Colonic mucosa (tissue), 4 donors: ENCODE data around the gene CMTM7. TPM values are rescaled to one million over a fixed set of nuclear protein-coding genes. Genes with fewer than 3 reads are reported as not detected.

ENCODE experiments used
- DNase-seq: peaks from one replicate; pipeline ENCODE4 v3.0.0-alpha.2; 2020
- H3K27ac ChIP-seq: fragments of 200-600 bp; one replicate; pipeline ENCODE4 v1.8.0; 2021
- H3K27me3 ChIP-seq: fragments of 200-600 bp; one replicate; pipeline ENCODE4 v1.8.0; 2021
- H3K36me3 ChIP-seq: fragments of 200-600 bp; one replicate; pipeline ENCODE4 v1.8.0; 2021
- H3K4me1 ChIP-seq: fragments of 200-600 bp; one replicate; pipeline ENCODE4 v1.8.0; 2021; ENCODE audit warnings: mild to moderate bottlenecking
- H3K4me3 ChIP-seq: fragments of 200-600 bp; one replicate; pipeline ENCODE4 v1.8.0; 2021
- H3K9ac ChIP-seq, 2 donors: one replicate each; pipeline ENCODE4 v1.7.0; 2013; ENCODE audit warnings: control low read depth in 2 of 2, low read depth in 2 of 2, low read length in 2 of 2
- H3K9me3 ChIP-seq: fragments of 200-600 bp; one replicate; pipeline ENCODE4 v1.8.0; 2021
- intact Hi-C: fragments of 100-400 bp; cut with DNase I; formaldehyde crosslinking; loops from one replicate; pipeline ENCODE4 v1.14.1; 2022
- total RNA-seq, 2 donors: library from RNA; stranded (reverse); fragmentation: NEBNext Ultra II Directional in 1 of 2; extraction: Animal tissue kit (Norgen Biotek cat#: 25700) in 1 of 2; gene quantifications; one replicate each; pipeline ENCODE4 v1.2.1, GENCODE V29; 2021
- TF ChIP-seq, protein P1 (sequence below): fragments of 200-600 bp; IDR thresholded peaks from one replicate; pipeline ENCODE4 v1.8.0; 2022; ENCODE audit warnings: antibody characterized with exemption, mild to moderate bottlenecking
- donor health status: healthy.
- donor health status: DM: no; HTN: no; CAD: no.
- donor health status: DM: no; HTN: no; CAD: no.

Gene CMTM7
- total RNA-seq, 2 donors from 2014 or later: 5.8 to 5.9 TPM

DNA sequence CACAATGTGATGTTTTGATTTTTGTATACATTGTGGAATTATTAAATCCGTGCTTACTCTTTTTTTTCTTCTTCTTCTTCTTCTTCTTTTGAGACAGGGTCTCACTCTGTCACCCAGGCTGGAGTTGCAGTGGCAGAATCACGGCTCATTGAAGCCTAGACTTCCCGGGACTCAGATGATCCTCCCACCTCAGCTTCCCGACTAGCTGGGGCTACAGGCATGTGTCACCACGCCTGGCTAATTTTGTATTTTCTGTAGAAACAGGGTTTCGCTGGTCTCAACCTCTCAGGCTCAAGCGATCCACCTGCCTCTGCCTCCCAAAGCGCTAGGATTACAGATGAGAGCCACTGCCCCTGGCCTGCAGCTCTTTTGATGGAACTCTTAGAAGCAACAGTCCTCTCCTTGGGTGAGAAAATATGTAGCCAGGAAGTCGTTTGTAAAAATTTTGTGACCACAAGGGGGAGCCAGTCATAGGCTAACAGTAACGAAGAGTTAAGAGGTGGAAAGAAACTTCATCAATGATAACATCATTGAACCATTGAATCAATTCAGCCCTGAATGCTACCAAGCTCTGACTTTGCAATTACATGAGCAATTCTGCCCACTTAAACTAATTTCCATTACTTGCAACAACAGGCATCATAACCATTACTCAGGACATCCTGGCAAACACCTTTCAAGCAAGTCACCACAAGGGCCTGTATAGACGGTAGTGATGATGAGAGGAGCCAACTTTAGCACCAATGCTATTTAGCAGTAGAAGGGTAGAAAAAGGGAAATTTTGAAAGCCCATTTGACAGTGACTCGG lies 16.7 kb upstream of the CMTM7 start:
- intact Hi-C loops: loop anchor here (2.0 kb wide), 1 partner anchor 94 kb away; no protein-coding TSS in a partner anchor
- H3K36me3 ChIP-seq: no peaks in the 10 kb centered on the region
- peak; percentile 82 for DNase-seq
- H3K9me3 ChIP-seq: no peaks in the 10 kb centered on the region
- H3K4me3 ChIP-seq: no peak overlapping the region
- no peak overlapping the region for H3K27ac ChIP-seq
- no peak overlapping the region for H3K9ac ChIP-seq
- H3K4me1 ChIP-seq: no peaks in the 10 kb centered on the region
- no peaks in the 10 kb centered on the region for H3K27me3 ChIP-seq
- TF ChIP-seq, protein P1, sequence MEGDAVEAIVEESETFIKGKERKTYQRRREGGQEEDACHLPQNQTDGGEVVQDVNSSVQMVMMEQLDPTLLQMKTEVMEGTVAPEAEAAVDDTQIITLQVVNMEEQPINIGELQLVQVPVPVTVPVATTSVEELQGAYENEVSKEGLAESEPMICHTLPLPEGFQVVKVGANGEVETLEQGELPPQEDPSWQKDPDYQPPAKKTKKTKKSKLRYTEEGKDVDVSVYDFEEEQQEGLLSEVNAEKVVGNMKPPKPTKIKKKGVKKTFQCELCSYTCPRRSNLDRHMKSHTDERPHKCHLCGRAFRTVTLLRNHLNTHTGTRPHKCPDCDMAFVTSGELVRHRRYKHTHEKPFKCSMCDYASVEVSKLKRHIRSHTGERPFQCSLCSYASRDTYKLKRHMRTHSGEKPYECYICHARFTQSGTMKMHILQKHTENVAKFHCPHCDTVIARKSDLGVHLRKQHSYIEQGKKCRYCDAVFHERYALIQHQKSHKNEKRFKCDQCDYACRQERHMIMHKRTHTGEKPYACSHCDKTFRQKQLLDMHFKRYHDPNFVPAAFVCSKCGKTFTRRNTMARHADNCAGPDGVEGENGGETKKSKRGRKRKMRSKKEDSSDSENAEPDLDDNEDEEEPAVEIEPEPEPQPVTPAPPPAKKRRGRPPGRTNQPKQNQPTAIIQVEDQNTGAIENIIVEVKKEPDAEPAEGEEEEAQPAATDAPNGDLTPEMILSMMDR: peak; percentile 46

DNA sequence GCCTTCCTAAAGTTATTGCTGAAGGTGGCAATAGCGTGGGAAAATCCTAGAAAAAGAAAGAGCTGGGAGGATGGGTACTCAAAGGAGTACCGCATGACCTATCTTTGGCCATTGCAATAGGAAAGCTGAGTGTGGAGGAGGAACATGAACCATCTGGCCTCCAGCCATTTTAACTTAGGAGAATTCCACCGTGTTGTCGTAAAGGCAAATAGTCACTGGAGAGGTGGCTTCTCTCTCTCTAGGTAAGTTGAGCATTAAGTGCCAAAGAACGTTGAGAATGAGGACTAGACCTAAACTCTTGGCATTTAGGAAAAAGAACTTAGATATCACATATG lies 16.1 kb upstream of the CMTM7 start:
- intact Hi-C loops: loop anchor here (2.0 kb wide), 1 partner anchor 93 kb away; no protein-coding TSS in a partner anchor
- Histone ChIP-seq H3K4me1 (no peaks in the 10 kb centered on the region), H3K27me3 (no peaks in the 10 kb centered on the region), H3K27ac (no peak overlapping the region), H3K9me3 (no peaks in the 10 kb centered on the region), H3K36me3 (no peaks in the 10 kb centered on the region), H3K9ac (no peak overlapping the region), H3K4me3 (no peak overlapping the region)
- DNase-seq: no peak
- TF ChIP-seq, protein P1: no peak

DNA sequence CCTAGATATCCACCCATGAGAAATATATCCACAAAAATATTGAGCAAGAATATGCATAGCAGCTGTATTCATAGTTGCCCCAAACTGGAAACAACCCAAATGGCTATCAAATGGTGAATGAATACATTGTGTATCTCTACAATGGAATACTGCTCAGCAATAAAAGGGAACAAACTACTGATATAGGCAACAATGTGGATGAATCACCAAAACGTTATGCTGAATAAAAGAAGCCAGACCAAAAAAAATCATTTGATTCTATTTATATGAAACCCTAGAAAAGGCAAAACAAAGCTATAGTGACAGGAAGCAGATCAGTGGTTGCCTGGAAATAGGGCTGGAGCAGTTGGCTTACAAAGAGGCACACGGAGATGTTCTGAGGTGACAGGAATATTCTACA lies 15.5 kb upstream of the CMTM7 start:
- no peak for DNase-seq
- intact Hi-C loops: no loop called here
- H3K36me3 ChIP-seq: no peaks in the 10 kb centered on the region
- TF ChIP-seq, protein P1: no peak
- no peak overlapping the region for H3K9ac ChIP-seq
- no peak overlapping the region for H3K4me3 ChIP-seq
- H3K27me3 ChIP-seq: no peaks in the 10 kb centered on the region
- no peak overlapping the region for H3K27ac ChIP-seq
- H3K4me1 ChIP-seq: no peaks in the 10 kb centered on the region
- no peaks in the 10 kb centered on the region for H3K9me3 ChIP-seq

DNA sequence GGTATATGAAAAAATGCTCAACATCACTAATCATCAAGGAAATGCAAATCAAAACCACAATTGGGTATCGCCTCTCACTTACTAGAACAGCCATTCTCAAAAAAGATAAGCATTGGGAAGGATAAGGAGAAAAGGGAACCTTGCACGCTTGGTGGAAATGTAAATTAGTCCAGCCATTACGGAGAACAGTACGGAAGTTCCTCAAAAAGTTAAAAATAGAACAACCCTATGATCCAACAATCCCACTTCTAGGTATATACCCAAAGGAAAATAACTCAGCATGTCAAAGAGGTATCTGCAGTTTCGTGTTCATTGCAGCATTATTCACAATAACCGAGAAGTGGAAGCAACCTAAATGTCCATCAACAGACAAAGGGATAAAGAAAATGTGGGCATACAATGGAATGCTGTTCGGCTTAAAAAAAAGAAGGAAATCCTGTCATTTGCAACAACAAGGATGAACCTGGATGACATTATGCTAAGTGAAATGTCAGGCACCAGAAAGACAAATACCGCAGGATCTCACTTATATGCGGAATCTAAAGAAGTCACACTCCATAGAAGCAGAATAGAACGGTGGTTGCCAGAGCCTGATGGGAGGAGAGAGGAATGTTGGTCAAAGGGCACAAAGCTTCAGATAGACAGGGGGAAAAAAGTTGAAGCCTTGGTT lies 11.7 kb upstream of the CMTM7 start:
- TF ChIP-seq, protein P1: no peak
- DNase-seq: no peak
- no peaks in the 10 kb centered on the region for H3K9me3 ChIP-seq
- no peak overlapping the region for H3K9ac ChIP-seq
- H3K27me3 ChIP-seq: no peaks in the 10 kb centered on the region
- H3K4me3 ChIP-seq: no peak overlapping the region
- no peaks in the 10 kb centered on the region for H3K4me1 ChIP-seq
- H3K36me3 ChIP-seq: no peaks in the 10 kb centered on the region
- no peak overlapping the region for H3K27ac ChIP-seq
- intact Hi-C loops: no loop called here

DNA sequence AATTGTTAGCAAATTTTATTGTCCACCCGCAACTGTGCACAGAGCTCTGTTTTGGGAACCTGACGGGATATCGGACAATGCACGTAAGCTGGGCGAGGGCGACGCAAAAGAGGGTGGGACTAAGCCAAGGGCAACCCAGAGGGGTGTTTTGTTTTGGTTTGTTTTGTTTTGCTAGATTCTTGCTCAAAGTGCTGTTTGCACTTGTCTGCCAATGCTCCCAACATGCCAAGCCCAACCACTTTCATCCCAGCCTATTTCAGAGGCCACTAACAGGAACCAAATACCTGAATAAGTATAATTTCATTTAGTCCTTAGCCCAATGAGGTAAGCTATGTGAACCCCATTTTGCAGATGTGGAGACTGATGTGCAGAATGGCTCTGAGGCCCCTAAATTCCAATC lies 9.7 kb upstream of the CMTM7 start:
- Histone ChIP-seq H3K4me3 (no peak overlapping the region), H3K36me3 (no peaks in the 10 kb centered on the region), H3K27me3 (no peaks in the 10 kb centered on the region), H3K9ac (no peak overlapping the region), H3K27ac (no peak overlapping the region), H3K4me1 (no peaks in the 10 kb centered on the region), H3K9me3 (no peaks in the 10 kb centered on the region)
- DNase-seq: no peak
- TF ChIP-seq, protein P1: no peak
- intact Hi-C loops: no loop called here
